HCT116 (cell line): ENCODE data around the gene GLO1. TPM values are rescaled to one million over a fixed set of nuclear protein-coding genes. Genes with fewer than 3 reads are reported as not detected.

Experiments used
- ATAC-seq: fragments of 200-7000 bp; cut with Tn5 transposase; 2 replicates; pipeline ENCODE4 v1.9.1; 2020; ENCODE audit warnings: mild to moderate bottlenecking, moderate library complexity
- BruUV-seq: library from RNA; stranded (reverse); fragments of 400-500 nt; replicated peaks from 2 replicates; lab custom pipeline; 2021; lab: Mats Ljungman, UMichigan
- CTCF ChIA-PET: fragments of 300-600 bp; sonication (Branson Sonifier 250); formaldehyde crosslinking; loops from one replicate; lab custom pipeline; 2021; ENCODE audit warnings: antibody characterized with exemption; lab: Charles Lee
- POLR2A ChIA-PET: fragments of 300-600, 350-600 bp; sonication (Branson Sonifier 250); formaldehyde crosslinking; loops from one replicate; lab custom pipeline; 2021; ENCODE audit warnings: antibody characterized with exemption; lab: Charles Lee
- RAD21 ChIA-PET, 2 experiments: fragments of 300-600 bp; sonication (Branson Sonifier 250); formaldehyde crosslinking; loops; one replicate each; lab custom pipeline; 2023; ENCODE audit warnings: low total read pairs in 2 of 2; ENCODE audit not compliant: uncharacterized antibody in 2 of 2, unreplicated experiment in 2 of 2, low non-redundant PET in 1 of 2; lab: Charles Lee
- DNase-seq: peaks from one replicate; pipeline ENCODE4 v3.0.0-alpha.2; 2010; ENCODE audit warnings: low read depth, low spot score
- H2AFZ ChIP-seq: fragments of 200-600 bp; shearing (Covaris generic), sonication (generic); 2 replicates; pipeline ENCODE4 v1.6.1; 2017; ENCODE audit warnings: low read depth, mixed run types, mixed read lengths, antibody characterized with exemption, low read length; ENCODE audit not compliant: poor library complexity, severe bottlenecking
- H3K27ac ChIP-seq: 2 replicates; pipeline ENCODE4 v1.5.1; 2012; ENCODE audit warnings: low read depth, low read length
- H3K27me3 ChIP-seq: fragments of 200-600 bp; sonication (generic); 2 replicates; pipeline ENCODE4 v1.6.1; 2016; ENCODE audit warnings: mixed run types, low read length, mixed read lengths; ENCODE audit not compliant: insufficient read depth
- H3K36me3 ChIP-seq, 2 experiments: fragments of 200-500 bp in 1 of 2; fragments of 200-600 bp in 1 of 2; sonication (Bioruptor generic) in 1 of 2; sonication (generic) in 1 of 2; 2 replicates each; pipeline versions ENCODE4 v1.5.1 to v1.6.1; 2014 to 2016; ENCODE audit warnings: low read length in 2 of 2, inconsistent platforms in 1 of 2, mixed read lengths in 1 of 2, mixed run types in 1 of 2; ENCODE audit not compliant: insufficient read depth in 2 of 2, control insufficient read depth in 1 of 2
- H3K4me1 ChIP-seq, 2 experiments: fragments of 200-600 bp in 1 of 2; sonication (generic) in 1 of 2; 2 replicates each; pipeline versions ENCODE4 v1.5.1 to v1.6.1; 2012 to 2017; ENCODE audit warnings: low read length in 2 of 2, inconsistent platforms in 1 of 2, mild to moderate bottlenecking in 1 of 2, mixed read lengths in 1 of 2, mixed run types in 1 of 2, moderate library complexity in 1 of 2; ENCODE audit not compliant: insufficient read depth in 2 of 2, control insufficient read depth in 1 of 2
- H3K4me2 ChIP-seq: fragments of 200-600 bp; sonication (generic); 2 replicates; pipeline ENCODE4 v1.6.1; 2017; ENCODE audit warnings: mixed run types, low read length, mixed read lengths
- H3K4me3 ChIP-seq, 2 experiments: fragments of 200-600 bp in 1 of 2; sonication (generic) in 1 of 2; replicated peaks in 1 of 2; 2 replicates each; pipeline ENCODE4 v1.5.1; 2011 to 2016; ENCODE audit warnings: low read length in 2 of 2, control low read depth in 1 of 2, low read depth in 1 of 2, mild to moderate bottlenecking in 1 of 2, mixed read lengths in 1 of 2, mixed run types in 1 of 2
- H3K79me2 ChIP-seq: fragments of 200-600 bp; sonication (generic); 2 replicates; pipeline ENCODE4 v1.6.1; 2017; ENCODE audit warnings: mild to moderate bottlenecking, mixed run types, low read length, moderate library complexity, mixed read lengths; ENCODE audit not compliant: insufficient read depth
- H3K9ac ChIP-seq: fragments of 200-600 bp; sonication (generic); 2 replicates; pipeline ENCODE4 v1.6.1; 2016; ENCODE audit warnings: low read length, mixed read lengths
- H3K9me2 ChIP-seq: fragments of 200-600 bp; sonication (generic), shearing (Covaris generic); 2 replicates; pipeline ENCODE4 v1.6.1; 2017; ENCODE audit warnings: mixed run types, mild to moderate bottlenecking, moderate library complexity; ENCODE audit not compliant: insufficient read depth
- H3K9me3 ChIP-seq, 2 experiments: fragments of 200-500 bp in 1 of 2; fragments of 200-600 bp in 1 of 2; sonication (Bioruptor generic) in 1 of 2; sonication (generic) in 1 of 2; 2 replicates each; pipeline ENCODE4 v1.6.1; 2014 to 2017; ENCODE audit warnings: low read length in 2 of 2, mixed read lengths in 2 of 2, inconsistent platforms in 1 of 2, low read depth in 1 of 2, mild to moderate bottlenecking in 1 of 2, mixed run types in 1 of 2, moderate library complexity in 1 of 2; ENCODE audit not compliant: control insufficient read depth in 1 of 2, insufficient read depth in 1 of 2
- H4K20me1 ChIP-seq: fragments of 200-600 bp; sonication (generic), shearing (Covaris generic); 2 replicates; pipeline ENCODE4 v1.6.1; 2017; ENCODE audit warnings: mixed run types, mild to moderate bottlenecking, moderate library complexity; ENCODE audit not compliant: insufficient read depth
- CBX3 ChIP-seq: IDR thresholded peaks from 2 replicates; pipeline ENCODE4 v1.6.1; 2012; ENCODE audit warnings: low read depth
- CTCF ChIP-seq, 3 experiments: fragments of 200-600 bp in 1 of 3; sonication (generic) in 1 of 3; IDR thresholded peaks in 2 of 3; conservative IDR thresholded peaks in 1 of 3; 2 replicates each; pipeline ENCODE4 v1.5.1; 2012 to 2017; ENCODE audit warnings: low read depth in 2 of 3, low read length in 2 of 3, antibody characterized with exemption in 1 of 3, borderline replicate concordance in 1 of 3, control low read depth in 1 of 3, mild to moderate bottlenecking in 1 of 3, mixed read lengths in 1 of 3, mixed run types in 1 of 3, moderate library complexity in 1 of 3; ENCODE audit not compliant: insufficient read depth in 1 of 3
- EZH2phosphoT487 ChIP-seq: fragments of 200-600 bp; IDR thresholded peaks from 2 replicates; pipeline ENCODE4 v1.6.1; 2018; ENCODE audit warnings: antibody characterized with exemption, borderline replicate concordance
- JUND ChIP-seq: IDR thresholded peaks from 2 replicates; pipeline ENCODE4 v1.6.1; 2012
- POLR2A ChIP-seq: IDR thresholded peaks from 2 replicates; pipeline ENCODE4 v1.7.0; 2011; ENCODE audit warnings: borderline replicate concordance; ENCODE audit not compliant: insufficient read depth, insufficient read length; ENCODE audit errors: extremely low read depth
- RAD21 ChIP-seq: IDR thresholded peaks from 2 replicates; pipeline ENCODE4 v1.6.1; 2012; ENCODE audit warnings: low read depth, mild to moderate bottlenecking
- REST ChIP-seq: IDR thresholded peaks from 2 replicates; pipeline ENCODE4 v1.6.1; 2012; ENCODE audit warnings: low read depth
- intact Hi-C: fragments of 100-400 bp; cut with micrococcal nuclease; formaldehyde crosslinking; loops from 2 replicates; pipeline ENCODE4 v1.10.0; 2022
- total RNA-seq: library from RNA; stranded (reverse); gene quantifications from one replicate; pipeline ENCODE4 v1.2.1, GENCODE V29; 2021; ENCODE audit not compliant: unreplicated experiment

GLO1 gene
- total RNA-seq, 1 experiment from 2014 or later, result 191 TPM

GRCh38 chr6:38722038-38722437, 19.1 kb upstream of the GLO1 start (continued):
- TF ChIP-seq REST, result no peak
- no peak for TF ChIP-seq POLR2A
- TF ChIP-seq CBX3, result no peak
- TF ChIP-seq JUND, result no peak

- no peak overlapping the region for H3K27ac ChIP-seq
- H3K9me2 ChIP-seq, result no peaks in the 10 kb centered on the region
- BruUV-seq, result no TSS peak
- no peaks in the 10 kb centered on the region for H4K20me1 ChIP-seq
- H2AFZ ChIP-seq, result no peak overlapping the region
- intact Hi-C loops, result no loop called here
- H3K4me3 ChIP-seq, result no peak overlapping the region
- CTCF ChIA-PET, result no interaction called here
- no peaks in the 10 kb centered on the region for H3K9me3 ChIP-seq
- peak in 1 of 3 experiments; percentile 26; a peak in 2 of 6 replicates for TF ChIP-seq CTCF (IDR thresholded peaks at IDR 0.05 in 2 of 3, conservative IDR thresholded peaks at IDR 0.05 in 1 of 3; ENCODE audit: borderline replicate concordance in 1 of 3, insufficient read depth in 1 of 3, low read depth in 2 of 3, low read length in 2 of 3)
- TF ChIP-seq RAD21, result peak; percentile 54; the same call in 1 of the 2 replicates
- no peak for TF ChIP-seq EZH2phosphoT487
- H3K4me1 ChIP-seq, result no peaks in the 10 kb centered on the region
- DNase-seq, result peak; percentile 12
- no peaks in the 10 kb centered on the region for H3K79me2 ChIP-seq
- no peaks in the 10 kb centered on the region for H3K36me3 ChIP-seq
- H3K4me2 ChIP-seq, result no peak overlapping the region
- POLR2A ChIA-PET, result no interaction called here
- H3K9ac ChIP-seq, result no peak overlapping the region
- no peaks in the 10 kb centered on the region for H3K27me3 ChIP-seq
- peak; percentile 50; the same call in 1 of the 2 replicates for ATAC-seq
- RAD21 ChIA-PET, result no interaction called here
Measured at GRCh38 chr6:38720295-38720694, 17.4 kb upstream of the GLO1 start.
